Measurements from ENCODE around the gene SLFN12L.

Gene SLFN12L

DNA sequence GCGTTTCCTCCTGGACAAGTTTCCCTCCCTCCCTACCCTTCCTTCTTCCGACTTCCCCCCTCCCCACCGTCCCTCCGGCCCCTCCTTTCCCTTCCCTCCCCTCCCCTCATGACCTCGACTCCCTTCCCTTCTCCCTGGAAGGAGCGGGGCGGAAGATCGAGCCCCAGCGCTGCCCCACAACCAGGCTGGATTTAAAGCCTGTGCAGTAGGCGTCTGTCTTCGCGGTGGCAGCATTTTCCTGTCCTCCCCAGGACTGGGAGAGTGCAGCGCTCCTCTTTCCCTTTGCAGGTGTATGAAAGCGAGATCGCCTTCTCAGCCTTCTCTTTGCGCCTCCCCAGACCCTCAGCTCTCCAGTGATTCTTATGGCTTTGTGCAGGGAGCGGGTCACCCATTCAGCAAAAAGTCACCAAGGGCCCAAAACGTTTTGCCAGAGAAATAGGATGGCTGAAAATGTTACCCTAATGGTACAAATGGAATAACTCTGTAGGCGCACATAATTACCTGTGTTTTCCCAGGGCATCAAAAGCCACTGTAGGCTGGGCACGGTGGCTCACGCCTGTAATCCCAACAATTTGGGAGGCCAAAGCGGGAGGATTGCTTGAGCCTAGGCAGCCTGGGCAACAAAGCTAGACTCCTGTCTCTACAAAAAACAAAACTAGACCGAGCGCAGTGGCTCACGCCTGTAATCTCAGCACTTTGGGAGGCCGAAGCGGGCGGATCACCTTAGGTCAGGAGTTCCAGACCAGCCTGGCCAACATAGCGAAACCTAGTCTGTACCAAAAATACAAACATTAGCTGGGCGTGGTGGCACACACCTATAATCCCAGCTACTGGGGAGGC is 40.8 kb downstream of the SLFN12L start:
- H3K36me3 ChIP-seq (ENCODE audit: control insufficient read depth, insufficient read depth, low read length): no peaks in the 10 kb centered on the region
- H3K9me3 ChIP-seq (ENCODE audit: control insufficient read depth, insufficient read depth, low read length): 0 out of 2 replicates have a peak, but pooled peaks cover 3% of the 10 kb centered on the region
- peak overlapping the region; percentile 23; the same call in 1 of the 2 replicates for H3K4me3 ChIP-seq (ENCODE audit: low read depth, low read length)
- no peak overlapping the region for H3K9ac ChIP-seq (ENCODE audit: low read depth, low read length)
- H3K4me1 ChIP-seq (ENCODE audit: control insufficient read depth, insufficient read depth, low read length): peaks cover 34% of the 10 kb centered on the region
- peaks cover 100% of the 10 kb centered on the region for H3K27me3 ChIP-seq (ENCODE audit: control insufficient read depth, insufficient read depth, low read length)
- H3K27ac ChIP-seq (ENCODE audit: low read depth, low read length): no peak overlapping the region

DNA sequence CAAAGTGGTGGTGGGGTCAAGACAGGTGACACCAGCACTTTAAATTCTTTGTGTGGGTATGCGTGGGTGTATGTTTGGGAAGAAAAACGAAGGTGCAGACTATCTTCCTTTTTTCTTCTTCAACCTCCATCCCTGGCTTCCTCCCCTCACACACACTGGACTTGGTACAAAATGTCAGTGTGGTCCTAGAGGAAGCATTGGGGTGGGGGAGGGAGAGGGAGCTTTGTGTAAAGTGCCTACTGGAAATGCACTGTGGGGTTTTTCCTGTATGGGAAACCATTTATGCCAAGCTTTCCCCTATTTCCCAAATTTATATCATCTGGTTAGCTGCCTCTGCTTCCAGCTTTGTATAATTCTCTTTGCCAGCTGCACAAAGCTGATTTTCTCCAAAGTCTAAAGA is 44.4 kb downstream of the SLFN12L start:
- peaks cover 100% of the 10 kb centered on the region for H3K27me3 ChIP-seq (ENCODE audit: control insufficient read depth, insufficient read depth, low read length)
- no peaks in the 10 kb centered on the region for H3K36me3 ChIP-seq (ENCODE audit: control insufficient read depth, insufficient read depth, low read length)
- H3K4me1 ChIP-seq (ENCODE audit: control insufficient read depth, insufficient read depth, low read length): peaks cover 24% of the 10 kb centered on the region
- no peak overlapping the region for H3K27ac ChIP-seq (ENCODE audit: low read depth, low read length)
- 0 out of 2 replicates have a peak, but pooled peaks cover 3% of the 10 kb centered on the region for H3K9me3 ChIP-seq (ENCODE audit: control insufficient read depth, insufficient read depth, low read length)
- H3K9ac ChIP-seq (ENCODE audit: low read depth, low read length): no peak overlapping the region
- H3K4me3 ChIP-seq (ENCODE audit: low read depth, low read length): no peak overlapping the region

DNA sequence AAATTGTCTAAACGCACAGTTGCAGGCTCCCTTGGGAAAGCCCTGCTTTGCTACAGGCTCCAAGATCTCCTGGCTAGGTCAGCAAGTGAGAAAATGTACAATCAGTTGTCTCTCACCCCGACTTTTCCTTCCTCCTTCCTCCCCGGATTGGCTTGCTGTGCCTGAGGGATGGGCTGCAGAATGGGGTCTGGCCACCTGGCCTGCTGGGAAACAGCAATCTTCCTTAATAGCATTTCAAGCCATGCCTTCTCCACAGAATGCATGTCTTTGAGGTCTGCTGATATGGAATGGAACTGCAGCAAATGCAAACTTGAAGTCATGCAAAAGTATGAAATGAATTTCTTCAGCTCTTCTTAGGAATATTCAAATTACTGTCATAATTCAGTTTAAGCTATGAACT is 46.1 kb downstream of the SLFN12L start:
- H3K27me3 ChIP-seq (ENCODE audit: control insufficient read depth, insufficient read depth, low read length): peaks cover 100% of the 10 kb centered on the region
- peaks cover 28% of the 10 kb centered on the region for H3K4me1 ChIP-seq (ENCODE audit: control insufficient read depth, insufficient read depth, low read length)
- no peak overlapping the region for H3K9ac ChIP-seq (ENCODE audit: low read depth, low read length)
- H3K36me3 ChIP-seq (ENCODE audit: control insufficient read depth, insufficient read depth, low read length): no peaks in the 10 kb centered on the region
- H3K4me3 ChIP-seq (ENCODE audit: low read depth, low read length): no peak overlapping the region
- no peak overlapping the region for H3K27ac ChIP-seq (ENCODE audit: low read depth, low read length)
- no peaks in the 10 kb centered on the region for H3K9me3 ChIP-seq (ENCODE audit: control insufficient read depth, insufficient read depth, low read length)

DNA sequence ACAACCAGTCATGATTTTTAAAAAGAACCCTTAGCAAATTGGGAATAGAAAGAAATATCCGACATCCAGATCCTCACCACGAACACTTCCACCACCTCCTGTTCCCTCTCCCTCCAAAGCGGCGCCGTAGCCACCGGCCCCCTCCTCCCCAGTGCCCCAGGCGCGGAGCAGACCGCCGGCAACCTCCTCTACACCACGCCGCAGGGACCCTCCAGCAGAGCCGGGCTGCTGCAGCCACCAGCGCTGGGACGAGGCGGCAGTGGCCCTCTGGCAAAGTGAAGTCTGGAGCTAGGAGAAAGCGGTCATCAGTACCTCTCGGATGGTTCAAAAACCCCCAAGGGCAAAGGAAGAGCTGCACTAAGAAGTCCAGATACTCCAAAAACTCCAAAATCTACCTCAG is 47.5 kb downstream of the SLFN12L start:
- Histone ChIP-seq H3K4me1 (ENCODE audit: control insufficient read depth, insufficient read depth, low read length) (peaks cover 24% of the 10 kb centered on the region), H3K9me3 (ENCODE audit: control insufficient read depth, insufficient read depth, low read length) (no peaks in the 10 kb centered on the region), H3K36me3 (ENCODE audit: control insufficient read depth, insufficient read depth, low read length) (no peaks in the 10 kb centered on the region), H3K27me3 (ENCODE audit: control insufficient read depth, insufficient read depth, low read length) (peaks cover 100% of the 10 kb centered on the region), H3K9ac (ENCODE audit: low read depth, low read length) (no peak overlapping the region), H3K27ac (ENCODE audit: low read depth, low read length) (no peak overlapping the region), H3K4me3 (ENCODE audit: low read depth, low read length) (no peak overlapping the region)

DNA sequence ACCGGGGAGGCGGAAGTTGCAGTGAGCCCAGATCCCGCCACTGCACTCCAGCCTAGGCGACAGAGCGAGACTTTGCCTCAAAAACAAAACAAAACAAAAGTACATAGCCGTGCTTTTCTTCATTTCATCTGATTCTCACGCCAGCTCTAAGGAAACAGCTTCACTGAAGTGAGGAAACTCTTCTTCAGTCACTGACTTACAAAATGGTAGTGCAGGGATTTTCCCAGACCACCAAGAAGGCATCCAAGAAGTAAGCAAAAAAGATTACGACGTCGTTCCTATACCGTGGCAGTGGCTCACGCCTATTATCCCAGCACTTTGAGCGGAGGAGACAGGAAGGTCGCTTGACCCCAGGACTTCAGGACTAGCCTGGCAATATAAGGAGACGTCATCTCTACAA is 48.5 kb downstream of the SLFN12L start:
- no peaks in the 10 kb centered on the region for H3K36me3 ChIP-seq (ENCODE audit: control insufficient read depth, insufficient read depth, low read length)
- no peak overlapping the region for H3K27ac ChIP-seq (ENCODE audit: low read depth, low read length)
- H3K4me3 ChIP-seq (ENCODE audit: low read depth, low read length): no peak overlapping the region
- no peaks in the 10 kb centered on the region for H3K9me3 ChIP-seq (ENCODE audit: control insufficient read depth, insufficient read depth, low read length)
- peaks cover 100% of the 10 kb centered on the region for H3K27me3 ChIP-seq (ENCODE audit: control insufficient read depth, insufficient read depth, low read length)
- no peak overlapping the region for H3K9ac ChIP-seq (ENCODE audit: low read depth, low read length)
- peaks cover 19% of the 10 kb centered on the region for H3K4me1 ChIP-seq (ENCODE audit: control insufficient read depth, insufficient read depth, low read length)

DNA sequence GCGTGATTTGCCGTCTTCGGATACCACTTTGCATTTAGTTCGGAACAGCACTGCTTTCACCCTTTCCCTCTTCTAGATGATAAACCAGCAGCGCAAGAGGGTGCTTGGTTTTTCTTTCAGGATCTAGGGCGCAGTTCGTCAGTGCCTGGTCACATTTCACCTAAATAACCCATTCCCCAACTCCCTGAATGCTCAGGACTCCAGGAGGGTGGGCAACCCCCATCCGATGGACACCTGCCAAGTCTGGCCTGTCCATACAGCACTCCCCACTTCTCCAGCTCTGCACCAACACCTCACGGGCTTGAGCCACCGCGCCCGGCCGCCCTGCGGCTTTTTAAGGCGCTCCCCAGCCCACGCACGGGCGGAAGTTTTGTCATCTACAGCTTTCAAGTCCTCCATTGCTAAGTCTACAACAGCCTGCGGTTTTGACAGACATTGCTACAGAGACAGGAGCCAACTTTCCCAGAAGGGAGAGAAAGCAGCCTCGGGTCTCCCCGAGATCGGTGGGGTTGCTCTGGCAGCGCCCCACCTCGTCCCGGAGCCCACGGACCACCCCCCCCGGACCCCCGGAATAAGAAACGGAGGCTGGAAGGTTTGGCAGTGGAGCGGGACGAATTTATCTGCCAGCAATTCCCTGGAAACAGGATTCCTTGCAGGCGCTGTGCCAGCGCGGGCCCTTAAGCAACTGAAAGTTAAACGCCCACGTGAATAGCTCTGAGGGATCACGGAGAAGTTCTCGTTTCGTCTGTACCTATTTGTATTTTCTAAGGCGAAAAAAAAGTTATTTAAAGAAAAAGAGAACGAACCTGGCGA is 50.4 kb downstream of the SLFN12L start:
- Histone ChIP-seq H3K9me3 (ENCODE audit: control insufficient read depth, insufficient read depth, low read length) (no peaks in the 10 kb centered on the region), H3K36me3 (ENCODE audit: control insufficient read depth, insufficient read depth, low read length) (no peaks in the 10 kb centered on the region), H3K27ac (ENCODE audit: low read depth, low read length) (no peak overlapping the region), H3K4me3 (ENCODE audit: low read depth, low read length) (peak overlapping the region; percentile 50), H3K4me1 (ENCODE audit: control insufficient read depth, insufficient read depth, low read length) (peaks cover 10% of the 10 kb centered on the region), H3K27me3 (ENCODE audit: control insufficient read depth, insufficient read depth, low read length) (peaks cover 95% of the 10 kb centered on the region), H3K9ac (ENCODE audit: low read depth, low read length) (no peak overlapping the region)

DNA sequence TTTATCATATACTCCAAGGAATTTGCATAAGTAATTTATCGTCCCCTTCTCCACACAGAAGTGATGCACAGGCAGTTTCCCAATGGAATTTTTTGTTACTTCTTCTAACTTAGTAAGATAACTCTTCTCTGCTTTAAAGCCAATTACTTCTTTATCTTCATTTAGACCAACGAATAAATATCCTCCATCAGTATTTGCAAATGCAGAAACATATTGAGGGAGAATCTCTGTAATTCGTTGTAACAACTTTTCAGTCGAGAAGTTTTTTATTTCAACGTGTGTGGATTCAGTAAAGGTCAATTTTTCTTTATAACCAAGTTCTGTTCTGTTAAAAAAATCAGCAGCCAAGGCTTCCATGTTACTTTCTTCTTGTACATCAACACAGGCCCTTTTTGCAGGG is 58.2 kb downstream of the SLFN12L start:
- Histone ChIP-seq H3K27me3 (ENCODE audit: control insufficient read depth, insufficient read depth, low read length) (peaks cover 61% of the 10 kb centered on the region), H3K9ac (ENCODE audit: low read depth, low read length) (no peak overlapping the region), H3K4me1 (ENCODE audit: control insufficient read depth, insufficient read depth, low read length) (no peaks in the 10 kb centered on the region), H3K4me3 (ENCODE audit: low read depth, low read length) (no peak overlapping the region), H3K36me3 (ENCODE audit: control insufficient read depth, insufficient read depth, low read length) (no peaks in the 10 kb centered on the region), H3K9me3 (ENCODE audit: control insufficient read depth, insufficient read depth, low read length) (no peaks in the 10 kb centered on the region), H3K27ac (ENCODE audit: low read depth, low read length) (no peak overlapping the region)

DNA sequence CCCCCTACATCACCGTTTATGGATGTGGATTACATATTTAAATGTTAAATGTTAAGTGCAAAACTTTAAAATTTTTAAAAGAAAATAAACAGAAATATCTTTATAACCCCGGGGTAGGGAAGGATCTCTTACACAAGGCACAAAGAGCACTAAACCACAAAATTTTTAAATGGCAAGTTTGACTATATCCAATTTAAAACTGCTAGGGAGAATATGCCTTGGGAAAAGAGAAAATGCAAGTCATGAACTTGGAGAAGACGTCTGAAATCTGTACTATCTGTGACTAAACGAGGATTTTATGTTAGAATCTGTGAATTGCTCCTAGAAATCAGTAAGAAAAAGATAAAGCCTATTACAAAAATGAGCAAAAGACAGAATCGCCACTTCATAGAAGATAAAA is 60.2 kb downstream of the SLFN12L start:
- Histone ChIP-seq H3K36me3 (ENCODE audit: control insufficient read depth, insufficient read depth, low read length) (no peaks in the 10 kb centered on the region), H3K4me3 (ENCODE audit: low read depth, low read length) (no peak overlapping the region), H3K9ac (ENCODE audit: low read depth, low read length) (no peak overlapping the region), H3K27ac (ENCODE audit: low read depth, low read length) (no peak overlapping the region), H3K9me3 (ENCODE audit: control insufficient read depth, insufficient read depth, low read length) (no peaks in the 10 kb centered on the region), H3K4me1 (ENCODE audit: control insufficient read depth, insufficient read depth, low read length) (no peaks in the 10 kb centered on the region), H3K27me3 (ENCODE audit: control insufficient read depth, insufficient read depth, low read length) (peaks cover 45% of the 10 kb centered on the region)

DNA sequence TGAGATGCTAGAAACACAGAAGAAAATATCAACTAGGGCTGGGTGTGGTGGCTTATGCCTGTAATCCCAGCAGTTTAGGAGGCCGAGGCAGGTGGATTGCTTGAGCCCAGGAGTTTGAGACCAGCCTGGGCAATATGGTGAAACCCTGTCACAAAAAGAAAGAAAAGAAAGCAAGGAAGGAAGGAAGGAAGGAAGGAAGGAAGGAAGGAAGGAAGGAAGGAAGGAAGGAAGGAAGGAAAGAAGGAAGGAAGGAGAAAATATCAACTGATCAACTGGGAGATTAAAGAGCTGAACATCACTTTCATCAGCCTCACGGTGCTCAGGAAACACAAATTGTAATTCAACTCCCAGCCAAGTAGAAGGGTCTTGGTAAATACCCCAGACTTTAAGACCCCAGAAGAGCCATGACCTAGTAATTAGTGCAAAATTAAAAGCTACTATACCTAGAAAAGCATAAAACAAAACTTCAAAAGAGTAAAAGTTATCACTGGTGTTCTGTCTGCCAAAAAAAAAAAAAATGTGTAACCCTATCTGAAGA is 61.1 kb downstream of the SLFN12L start:
- H3K27me3 ChIP-seq (ENCODE audit: control insufficient read depth, insufficient read depth, low read length): peaks cover 45% of the 10 kb centered on the region

DNA sequence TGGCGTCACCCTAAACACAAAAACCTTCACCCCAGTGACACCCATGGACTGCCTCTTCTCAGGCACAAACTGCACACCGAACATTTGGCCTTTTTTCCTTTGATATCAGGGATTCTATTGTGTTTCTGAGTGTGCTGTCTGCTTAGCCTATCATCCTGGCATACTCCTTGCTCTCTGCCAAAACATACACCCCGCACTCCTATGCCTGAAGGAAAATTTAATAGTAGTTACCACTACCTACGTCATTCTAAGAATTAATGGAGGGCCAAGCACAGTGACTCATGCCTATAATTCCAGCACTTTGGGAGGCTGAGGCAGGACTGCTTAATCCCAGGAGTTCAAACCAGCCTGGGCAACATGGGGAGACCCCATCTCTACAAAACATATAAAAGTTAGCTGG is 69.0 kb downstream of the SLFN12L start:
- Histone ChIP-seq H3K27me3 (ENCODE audit: control insufficient read depth, insufficient read depth, low read length) (peaks cover 6% of the 10 kb centered on the region), H3K9ac (ENCODE audit: low read depth, low read length) (no peak overlapping the region), H3K27ac (ENCODE audit: low read depth, low read length) (no peak overlapping the region)

More for the DNA sequence above, 61.1 kb downstream of the SLFN12L start:
- Histone ChIP-seq H3K9me3 (ENCODE audit: control insufficient read depth, insufficient read depth, low read length) (no peaks in the 10 kb centered on the region), H3K36me3 (ENCODE audit: control insufficient read depth, insufficient read depth, low read length) (no peaks in the 10 kb centered on the region), H3K4me1 (ENCODE audit: control insufficient read depth, insufficient read depth, low read length) (no peaks in the 10 kb centered on the region), H3K27ac (ENCODE audit: low read depth, low read length) (no peak overlapping the region), H3K9ac (ENCODE audit: low read depth, low read length) (no peak overlapping the region), H3K4me3 (ENCODE audit: low read depth, low read length) (no peak overlapping the region)

DNA sequence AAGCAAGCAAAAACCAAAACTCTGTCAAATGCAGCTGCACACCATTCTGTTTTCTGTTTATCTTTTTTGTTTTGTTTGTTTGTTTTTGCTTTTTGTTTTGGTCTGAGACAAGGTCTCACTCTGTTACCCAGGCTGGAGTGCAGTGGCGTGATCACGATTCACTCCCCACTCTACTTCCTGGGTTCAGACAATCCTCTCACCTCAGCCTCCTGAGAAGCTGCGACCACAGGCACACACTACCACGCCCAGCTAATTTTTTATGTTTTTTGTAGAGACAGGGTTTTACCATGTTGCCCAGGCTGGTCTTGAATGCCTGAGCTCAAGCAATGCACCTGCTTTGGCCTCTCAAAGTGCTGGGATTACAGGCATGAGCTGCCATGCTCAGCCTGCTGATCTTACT is 69.7 kb downstream of the SLFN12L start:
- Histone ChIP-seq H3K36me3 (ENCODE audit: control insufficient read depth, insufficient read depth, low read length) (no peaks in the 10 kb centered on the region), H3K27me3 (ENCODE audit: control insufficient read depth, insufficient read depth, low read length) (peaks cover 12% of the 10 kb centered on the region), H3K4me3 (ENCODE audit: low read depth, low read length) (no peak overlapping the region), H3K9me3 (ENCODE audit: control insufficient read depth, insufficient read depth, low read length) (no peaks in the 10 kb centered on the region), H3K27ac (ENCODE audit: low read depth, low read length) (no peak overlapping the region), H3K4me1 (ENCODE audit: control insufficient read depth, insufficient read depth, low read length) (no peaks in the 10 kb centered on the region), H3K9ac (ENCODE audit: low read depth, low read length) (no peak overlapping the region)

More for the DNA sequence above, 69.0 kb downstream of the SLFN12L start:
- Histone ChIP-seq H3K4me3 (ENCODE audit: low read depth, low read length) (no peak overlapping the region), H3K9me3 (ENCODE audit: control insufficient read depth, insufficient read depth, low read length) (no peaks in the 10 kb centered on the region), H3K4me1 (ENCODE audit: control insufficient read depth, insufficient read depth, low read length) (no peaks in the 10 kb centered on the region), H3K36me3 (ENCODE audit: control insufficient read depth, insufficient read depth, low read length) (no peaks in the 10 kb centered on the region)

All from HUES48 (cell line).